NOMO-1 (cell line): ENCODE results near the gene ZNF282.

Experiments
- DNase-seq, 2 experiments: peaks; one replicate each; lab custom pipeline; 2025; ENCODE audit not compliant: unreplicated experiment in 2 of 2; lab: John Stamatoyannopoulos, UW

ZNF282 gene

GRCh38 chr7:149195180-149196150 lies at the start of gene ZNF282:
Gene ZNF282, plus strand, starts transcription at chr7:149195546. Its CDS starts 44 bp downstream, at chr7:149195590.
- DNase-seq: peak; percentile 31 to 33

GRCh38 chr7:149147072-149147751 lies 48.1 kb upstream of the ZNF282 start, which contains the start of gene ZNF398:
Gene ZNF398, plus strand, starts transcription at chr7:149147453. Its CDS starts 290 bp downstream, at chr7:149147743.
- peak; percentile 46 to 60 for DNase-seq

- peak in 1 of 2 experiments; percentile 2 for DNase-seq
Measured at GRCh38 chr7:149147752-149148653, 47.3 kb upstream of the ZNF282 start.

GRCh38 chr7:149150981-149151380 lies 44.4 kb upstream of the ZNF282 start:
- DNase-seq: no peak

- no peak for DNase-seq
Measured at GRCh38 chr7:149153346-149153745, 42.0 kb upstream of the ZNF282 start.

GRCh38 chr7:149154056-149154455 lies 41.3 kb upstream of the ZNF282 start:
- no peak for DNase-seq

GRCh38 chr7:149156898-149157297 lies 38.4 kb upstream of the ZNF282 start:
- no peak for DNase-seq

- no peak for DNase-seq
Measured at GRCh38 chr7:149161241-149161848, 34.0 kb upstream of the ZNF282 start.

GRCh38 chr7:149166142-149166541 lies 29.2 kb upstream of the ZNF282 start:
- DNase-seq: no peak

- DNase-seq: no peak
Measured at GRCh38 chr7:149166630-149167352, 28.6 kb upstream of the ZNF282 start.

GRCh38 chr7:149171892-149172533 lies 23.3 kb upstream of the ZNF282 start:
- no peak for DNase-seq

- no peak for DNase-seq
Measured at GRCh38 chr7:149172534-149172920, 22.8 kb upstream of the ZNF282 start.

GRCh38 chr7:149175150-149175549 lies 20.2 kb upstream of the ZNF282 start:
- DNase-seq: no peak

GRCh38 chr7:149179241-149179640 lies 16.1 kb upstream of the ZNF282 start:
- DNase-seq: no peak

GRCh38 chr7:149180722-149181449 lies 14.5 kb upstream of the ZNF282 start:
- DNase-seq: no peak

- DNase-seq: no peak
Measured at GRCh38 chr7:149181450-149181790, 13.9 kb upstream of the ZNF282 start.

GRCh38 chr7:149184274-149184673 lies 11.1 kb upstream of the ZNF282 start:
- no peak for DNase-seq

- no peak for DNase-seq
Measured at GRCh38 chr7:149188213-149188612, 7.1 kb upstream of the ZNF282 start.
